Stimulated activated CD4-positive, alpha-beta T cell treated with anti-CD3 and anti-CD28 coated beads, Interleukin-4, amount 100 ng/mL, for 1 hour (primary cell): ENCODE measurements around the gene ARFGAP1.
A peak's percentile ranks its signal among the peaks of the same experiment; 100 is the strongest.

Experiments
- DNase-seq: peaks from one replicate; pipeline ENCODE4 v3.0.0-alpha.2; 2020

ARFGAP1 gene

DNA sequence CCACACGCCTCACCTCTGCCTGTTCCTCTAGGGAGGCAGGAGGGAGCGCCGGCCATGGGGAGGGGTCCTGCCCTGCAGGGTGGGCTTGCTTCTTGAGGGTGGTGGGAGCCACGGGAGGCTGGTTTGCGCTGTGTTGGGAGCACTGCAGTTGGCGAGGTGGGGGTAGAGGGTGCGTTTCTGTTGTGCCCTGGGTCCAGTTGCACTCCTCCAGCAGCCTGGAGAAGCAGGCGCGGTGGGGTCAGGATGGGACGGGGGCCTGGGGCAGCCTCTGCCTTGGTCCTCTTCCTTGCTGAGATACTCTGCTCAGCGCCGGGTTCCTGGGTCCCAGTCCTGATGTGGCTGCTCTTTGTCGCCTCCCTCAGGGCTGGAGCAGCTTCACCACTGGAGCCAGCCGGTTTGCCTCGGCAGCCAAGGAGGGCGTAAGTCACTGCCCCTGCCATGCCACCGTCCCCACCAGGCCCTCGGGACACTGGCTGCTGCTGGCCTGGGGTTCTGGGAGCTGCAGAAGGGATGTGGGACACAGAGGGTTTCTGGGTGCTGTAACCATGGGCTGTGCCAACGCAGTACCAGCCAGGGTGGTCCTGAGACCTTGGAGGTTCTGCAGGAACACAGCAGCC lies 8.4 kb downstream of the ARFGAP1 start:
- no peak for DNase-seq

DNA sequence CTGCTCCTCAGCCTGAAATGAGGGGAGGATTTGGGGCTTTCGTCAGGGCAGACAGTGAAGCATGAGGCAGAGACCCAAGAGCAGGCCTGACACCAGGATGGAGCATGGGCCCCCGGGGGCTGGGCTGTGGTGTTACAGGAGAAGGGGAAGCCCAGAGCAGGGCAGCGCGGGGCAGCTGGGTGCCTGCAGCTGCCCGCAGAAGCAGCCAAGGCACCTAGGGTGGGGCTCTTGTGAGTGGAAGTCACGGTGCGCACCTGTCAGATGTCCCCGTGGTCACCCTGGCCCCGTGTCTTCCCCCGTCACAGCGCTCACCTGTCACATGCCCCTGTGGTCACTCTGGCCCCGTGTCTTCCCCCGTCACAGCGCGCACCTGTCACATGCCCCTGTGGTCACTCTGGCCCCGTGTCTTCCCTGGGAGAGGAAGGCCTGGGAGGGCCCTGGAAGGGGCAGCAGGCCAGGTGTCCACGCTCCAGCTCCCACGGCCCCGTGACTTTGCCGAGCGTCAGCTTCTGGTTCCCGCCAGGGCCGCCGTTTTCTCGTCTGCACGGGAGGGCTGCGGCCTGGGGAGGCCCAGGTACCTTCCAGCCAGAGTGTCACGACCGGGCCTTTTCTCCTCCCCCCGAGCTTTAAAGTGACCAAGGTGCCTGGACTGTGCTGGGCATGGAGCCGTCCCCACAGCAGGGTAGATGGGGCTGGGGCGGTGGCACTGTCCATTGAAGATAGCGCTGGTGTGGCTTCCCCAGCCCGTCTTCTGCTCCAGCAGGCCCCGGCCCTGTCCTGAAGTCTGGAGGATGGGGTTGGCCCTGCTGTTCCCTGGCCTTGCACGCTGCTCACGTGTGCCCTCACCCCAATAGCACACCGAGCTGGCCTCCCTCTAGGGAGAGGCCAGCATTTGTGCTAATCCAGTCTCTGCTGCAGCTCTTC lies 9.4 kb downstream of the ARFGAP1 start:
- DNase-seq: no peak

DNA sequence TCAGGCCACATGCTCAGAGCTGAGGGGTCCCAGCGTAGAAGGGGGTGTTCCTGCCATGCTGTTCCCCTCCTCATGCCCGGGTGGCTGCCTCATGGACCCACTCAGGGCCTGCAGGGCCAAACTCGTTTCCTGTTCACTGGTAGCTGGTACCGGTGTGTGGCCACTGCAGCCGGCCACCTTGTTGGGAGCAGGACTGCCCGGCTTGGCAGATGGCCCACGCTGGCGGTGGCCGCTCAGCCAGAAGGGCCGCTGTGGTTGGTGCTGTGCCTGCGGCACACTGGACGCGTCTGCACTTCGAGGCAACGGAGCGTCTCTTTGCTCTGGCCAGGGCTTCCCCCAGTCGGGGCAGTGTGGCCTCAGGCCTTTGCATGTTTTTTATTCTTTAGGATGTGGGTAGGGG lies 10.3 kb downstream of the ARFGAP1 start:
- DNase-seq: no peak

DNA sequence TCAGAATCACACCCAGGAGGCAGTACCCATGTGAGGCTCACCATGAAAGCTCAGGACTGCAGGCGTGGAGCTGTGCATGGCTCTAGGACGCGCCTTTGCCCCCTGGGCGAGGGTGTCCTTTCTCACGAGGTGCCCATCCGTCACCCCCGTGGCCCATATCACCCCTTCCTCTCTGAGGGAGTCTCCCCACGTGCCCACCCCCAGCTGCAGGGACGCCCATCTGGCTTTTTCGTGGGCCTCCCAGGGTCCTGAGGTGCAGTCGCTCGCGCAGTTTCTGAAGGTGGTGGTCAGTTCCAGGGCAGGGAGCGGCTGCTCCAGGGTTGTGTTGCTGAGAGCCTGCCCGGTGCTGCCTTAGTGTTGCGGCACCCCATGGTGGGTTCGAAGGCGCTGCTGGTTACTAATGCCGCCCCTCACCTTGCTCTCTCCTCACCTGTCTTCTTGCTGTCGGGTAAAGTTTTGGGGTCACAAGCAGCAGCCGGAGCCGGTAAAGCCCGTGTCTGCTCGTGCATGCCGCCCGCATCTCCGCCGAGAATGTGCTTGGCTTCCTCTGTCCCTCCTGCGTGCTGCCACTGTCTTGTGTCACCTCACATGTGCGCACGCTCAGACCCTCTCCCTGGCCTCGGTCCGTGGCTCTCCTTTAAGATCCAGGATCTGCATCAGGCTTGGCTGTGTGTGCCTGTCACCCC lies 10.9 kb downstream of the ARFGAP1 start:
- DNase-seq: no peak

DNA sequence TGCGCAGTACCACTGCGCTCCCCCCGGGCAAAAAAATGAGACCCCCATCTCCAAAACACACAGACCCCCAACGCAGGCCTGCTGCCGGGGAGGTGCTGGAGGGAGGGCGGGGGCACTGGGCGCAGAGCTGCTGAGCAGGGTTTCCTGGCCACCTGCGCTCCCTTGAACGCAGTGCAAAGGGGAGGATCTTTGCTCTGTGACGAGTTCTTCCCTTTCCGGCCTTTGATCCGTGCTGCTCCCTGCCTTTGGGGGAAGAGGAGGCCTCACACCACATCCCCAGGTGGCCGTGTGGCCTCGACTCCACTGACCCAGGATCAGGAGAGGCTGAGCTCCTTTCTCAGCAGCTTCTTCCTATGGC lies 11.4 kb downstream of the ARFGAP1 start:
- no peak for DNase-seq

DNA sequence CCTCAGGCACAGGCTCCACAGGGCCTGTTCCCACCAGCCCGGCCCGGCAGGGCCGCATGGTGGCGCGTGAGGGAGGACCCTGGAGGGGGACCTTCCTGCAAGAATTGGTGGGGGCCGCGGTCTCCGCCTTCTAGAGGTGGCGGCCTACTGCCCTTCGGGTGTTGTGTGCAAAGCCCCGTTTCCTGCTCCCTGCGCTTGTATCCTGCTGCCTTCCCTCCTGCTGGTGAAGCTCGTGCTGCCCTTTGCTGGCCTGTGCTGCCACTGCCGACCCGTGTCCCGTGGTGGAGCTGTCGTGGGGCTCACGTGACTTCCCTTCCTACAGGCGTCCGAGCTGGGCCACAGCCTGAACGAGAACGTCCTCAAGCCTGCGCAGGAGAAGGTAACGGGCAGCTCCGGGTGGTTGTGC lies 11.9 kb downstream of the ARFGAP1 start:
- DNase-seq: no peak

DNA sequence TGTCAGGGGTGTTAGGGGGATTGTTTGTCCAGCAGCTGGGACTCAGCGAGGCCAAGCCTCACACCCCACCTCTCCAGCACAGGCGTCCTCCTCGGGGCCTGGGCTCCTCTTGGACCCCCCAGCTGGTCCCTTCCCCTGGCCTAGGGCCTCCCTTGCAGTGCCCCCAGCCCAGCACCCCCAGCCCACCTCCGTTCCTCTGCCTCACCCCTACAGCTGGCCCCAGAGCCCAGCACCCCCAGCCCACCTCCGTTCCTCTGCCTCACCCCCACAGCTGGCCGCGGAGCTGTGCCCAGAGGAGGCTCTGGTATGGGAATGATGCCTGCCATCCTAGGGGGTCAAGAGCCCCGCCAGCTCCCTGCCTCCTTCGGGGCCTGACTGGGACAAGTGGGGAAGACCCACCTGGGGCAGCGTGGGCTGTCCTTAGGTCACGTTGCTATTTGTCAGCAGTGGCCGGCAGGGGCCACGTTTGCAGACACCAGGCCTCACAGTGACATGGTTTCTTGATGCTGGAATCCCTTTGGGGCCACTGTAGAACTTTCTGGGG lies 12.4 kb downstream of the ARFGAP1 start:
- DNase-seq: no peak

DNA sequence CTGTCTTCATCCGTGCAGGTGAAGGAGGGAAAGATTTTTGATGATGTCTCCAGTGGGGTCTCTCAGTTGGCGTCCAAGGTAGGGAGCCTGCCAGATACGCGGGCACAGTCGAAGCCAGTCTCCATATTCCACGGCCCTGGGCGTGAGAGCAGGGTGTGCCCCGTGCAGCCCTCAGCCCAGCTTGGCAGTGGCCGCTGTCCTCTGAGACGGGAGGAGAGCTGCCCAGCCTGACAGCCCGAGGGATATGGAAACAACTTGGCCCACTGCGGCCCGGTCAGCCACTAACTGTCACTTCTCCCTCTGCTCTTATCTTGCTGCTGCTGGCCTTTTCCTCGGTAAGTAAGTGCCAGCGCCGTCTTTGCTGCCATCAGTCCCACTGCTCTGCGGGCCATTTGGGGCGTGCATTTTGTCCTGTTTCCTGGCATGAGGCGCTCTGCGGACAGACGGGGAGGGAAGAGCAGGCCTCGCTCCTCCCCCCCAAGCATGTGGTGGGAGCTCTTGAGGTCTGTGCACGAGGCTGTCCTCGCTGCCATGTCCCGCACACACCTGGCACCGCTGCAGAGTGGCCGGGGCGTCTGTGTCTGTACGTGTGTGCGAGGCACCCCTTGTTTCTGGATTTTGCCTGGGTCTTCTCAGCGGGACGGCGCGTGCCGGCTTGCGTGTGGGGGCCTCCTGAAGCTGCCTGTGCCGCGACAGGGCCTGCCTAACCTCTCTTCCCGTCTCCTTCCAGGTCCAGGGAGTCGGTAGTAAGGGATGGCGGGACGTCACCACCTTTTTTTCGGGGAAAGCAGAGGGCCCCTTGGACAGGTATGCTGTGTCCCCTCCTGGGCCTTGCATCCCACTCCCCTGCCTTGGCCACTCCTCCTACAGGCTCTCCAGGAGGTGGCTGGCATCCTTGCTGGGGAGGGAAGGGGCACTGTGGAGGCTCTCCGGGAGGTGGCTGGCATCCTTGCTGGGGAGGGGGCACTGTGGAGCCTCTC lies 13.3 kb downstream of the ARFGAP1 start:
- no peak for DNase-seq

DNA sequence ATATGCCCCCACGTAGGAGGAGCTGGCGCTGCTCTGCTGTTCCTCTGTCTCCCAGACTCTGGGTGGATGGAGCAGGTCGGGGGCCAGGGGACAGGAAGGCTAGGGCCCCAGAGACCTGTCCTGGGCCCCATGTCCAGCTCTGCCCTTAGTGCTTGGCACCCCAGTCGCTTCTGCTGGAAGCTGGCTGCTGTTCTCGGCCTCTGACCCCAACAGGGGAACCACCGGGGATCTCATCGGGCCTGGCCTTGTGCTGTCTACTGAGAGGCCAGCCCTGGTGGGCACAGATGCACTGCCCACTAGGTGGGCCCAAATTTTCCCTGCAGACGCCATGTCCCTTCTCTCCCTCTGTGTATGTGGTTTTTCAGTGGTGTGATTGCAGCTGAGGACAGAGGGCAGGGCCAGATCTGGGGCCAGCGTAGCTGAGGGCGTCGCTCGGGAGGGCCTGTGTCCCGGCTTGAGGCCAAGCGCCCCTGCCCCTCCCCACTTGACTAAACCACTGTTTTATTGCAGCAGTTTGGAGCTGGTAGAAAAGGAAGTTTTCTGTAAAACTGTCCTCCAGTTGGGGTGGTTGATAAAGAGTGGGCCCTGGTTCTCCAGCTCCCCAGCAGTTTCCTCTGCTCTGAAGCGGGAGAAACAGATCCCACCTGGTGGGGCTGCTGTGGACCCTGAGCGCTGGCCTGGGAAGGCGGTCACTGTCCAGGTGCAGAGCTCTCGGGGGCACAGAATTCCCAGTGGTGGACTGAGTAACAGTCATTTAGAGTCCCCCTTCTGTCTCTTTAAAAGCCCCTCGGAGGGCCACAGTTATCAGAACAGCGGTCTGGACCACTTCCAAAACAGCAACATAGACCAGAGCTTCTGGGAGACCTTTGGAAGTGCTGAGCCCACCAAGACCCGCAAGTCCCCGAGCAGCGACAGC lies 14.4 kb downstream of the ARFGAP1 start:
- DNase-seq: no peak

DNA sequence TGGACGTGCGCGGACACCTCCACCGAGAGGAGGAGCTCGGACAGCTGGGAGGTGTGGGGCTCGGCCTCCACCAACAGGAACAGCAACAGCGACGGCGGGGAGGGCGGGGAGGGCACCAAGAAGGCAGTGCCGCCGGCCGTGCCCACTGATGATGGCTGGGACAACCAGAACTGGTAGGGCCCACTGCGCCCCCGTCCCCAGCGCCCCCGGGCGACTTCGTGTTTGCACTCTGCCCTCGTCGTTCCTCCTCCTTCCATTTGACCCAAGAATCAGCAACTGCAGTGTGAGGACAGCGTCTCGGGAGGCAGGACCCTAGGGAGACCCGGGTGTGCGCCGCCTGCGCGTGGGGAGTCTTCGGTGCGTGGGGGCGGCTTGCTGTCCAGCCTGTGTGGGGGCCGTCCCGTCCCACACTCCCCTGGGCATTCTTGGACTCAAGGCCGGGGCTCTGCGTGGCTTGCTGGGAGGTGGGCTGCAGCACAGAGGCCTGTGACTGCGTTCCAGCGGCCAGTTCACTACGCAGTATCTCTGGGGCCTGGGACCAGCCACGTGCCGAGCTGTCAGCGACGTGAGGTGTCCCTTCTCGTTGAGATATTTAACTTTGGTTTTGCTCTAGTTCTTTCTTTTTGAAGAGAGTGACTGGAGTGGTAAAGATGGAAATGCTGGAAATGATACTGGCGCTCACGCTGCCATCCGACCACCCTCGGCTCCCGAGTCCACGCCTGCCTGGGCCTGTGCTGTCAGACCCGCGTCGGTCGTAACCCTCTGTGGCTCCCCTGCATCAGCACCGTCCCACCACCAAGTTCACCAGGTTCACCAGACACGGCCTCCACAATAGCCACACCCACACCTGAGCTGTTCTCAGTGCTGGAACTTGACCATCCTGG lies 15.3 kb downstream of the ARFGAP1 start:
- no peak for DNase-seq

DNA sequence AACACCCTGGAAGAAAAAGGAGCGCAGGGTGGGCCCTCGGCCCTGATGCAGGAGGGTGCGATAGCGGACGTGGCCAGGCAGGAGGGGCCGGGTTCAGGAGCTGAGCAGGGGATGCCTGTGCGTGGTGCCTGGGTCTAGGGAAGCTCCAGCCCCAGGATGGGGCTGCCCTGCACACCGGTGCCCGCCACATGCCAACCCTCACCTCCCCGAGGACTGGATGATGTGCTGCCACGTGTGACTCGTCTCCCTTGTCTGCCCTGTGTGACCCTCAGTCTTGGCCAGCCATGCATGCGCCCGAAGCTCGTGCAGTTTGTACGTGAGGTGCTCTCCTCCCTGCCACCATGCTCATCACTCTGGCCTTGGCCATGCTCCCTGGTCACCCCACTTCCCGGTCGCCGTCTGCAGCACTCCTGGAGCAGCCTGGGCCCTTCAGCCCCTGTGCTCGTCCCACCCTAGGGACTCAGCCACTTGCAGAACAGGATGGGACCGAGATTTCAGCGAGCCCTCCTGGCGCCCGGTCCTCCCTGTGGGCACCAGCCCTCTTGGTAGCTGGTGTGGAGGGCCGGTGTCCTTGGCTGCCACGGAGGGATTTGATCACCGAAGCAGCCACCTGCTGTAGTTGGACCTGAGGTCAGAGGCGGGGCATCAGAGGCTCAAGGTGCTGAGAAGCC lies 16.1 kb downstream of the ARFGAP1 start:
- DNase-seq: no peak

DNA sequence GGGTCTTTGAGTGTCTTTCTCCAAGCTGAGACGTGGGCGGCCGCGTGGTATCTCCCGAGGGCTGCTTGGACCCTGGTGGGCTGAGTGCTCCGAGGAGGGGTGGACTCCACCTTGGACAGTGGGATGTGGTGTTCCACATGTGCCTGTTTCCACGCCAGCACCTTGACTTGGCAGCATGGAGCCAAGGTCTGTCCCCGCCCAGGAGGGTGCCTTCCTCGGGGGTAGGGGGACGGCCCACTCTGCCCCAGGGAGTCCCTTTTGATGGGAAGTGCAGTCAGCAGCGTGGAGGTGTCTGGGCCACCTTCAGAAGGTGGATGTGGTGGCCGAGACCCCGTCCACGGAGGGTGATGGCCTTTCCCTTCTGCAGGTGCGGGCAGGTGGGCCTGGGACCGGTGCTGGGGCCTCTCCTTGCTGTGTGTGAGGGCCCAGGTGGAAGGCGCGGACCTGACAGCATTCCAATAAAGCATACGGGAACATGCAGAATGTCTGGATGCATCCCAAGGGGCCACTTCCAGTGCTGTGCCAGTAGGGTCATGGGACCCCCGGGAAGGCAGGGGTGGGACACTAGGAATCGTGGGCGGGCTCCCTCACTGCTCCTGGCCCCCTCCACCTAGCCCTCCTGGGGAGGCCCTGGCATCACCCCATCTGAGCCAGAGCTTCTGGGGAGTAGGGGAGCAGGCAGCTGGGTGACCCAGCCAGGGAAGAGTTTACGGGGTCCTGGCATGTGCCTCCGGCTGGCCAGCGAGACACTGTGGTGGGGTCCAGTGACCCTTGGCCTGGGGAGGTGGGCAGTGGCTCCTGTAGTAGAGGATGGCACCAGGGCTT lies 16.9 kb downstream of the ARFGAP1 start:
- no peak for DNase-seq

DNA sequence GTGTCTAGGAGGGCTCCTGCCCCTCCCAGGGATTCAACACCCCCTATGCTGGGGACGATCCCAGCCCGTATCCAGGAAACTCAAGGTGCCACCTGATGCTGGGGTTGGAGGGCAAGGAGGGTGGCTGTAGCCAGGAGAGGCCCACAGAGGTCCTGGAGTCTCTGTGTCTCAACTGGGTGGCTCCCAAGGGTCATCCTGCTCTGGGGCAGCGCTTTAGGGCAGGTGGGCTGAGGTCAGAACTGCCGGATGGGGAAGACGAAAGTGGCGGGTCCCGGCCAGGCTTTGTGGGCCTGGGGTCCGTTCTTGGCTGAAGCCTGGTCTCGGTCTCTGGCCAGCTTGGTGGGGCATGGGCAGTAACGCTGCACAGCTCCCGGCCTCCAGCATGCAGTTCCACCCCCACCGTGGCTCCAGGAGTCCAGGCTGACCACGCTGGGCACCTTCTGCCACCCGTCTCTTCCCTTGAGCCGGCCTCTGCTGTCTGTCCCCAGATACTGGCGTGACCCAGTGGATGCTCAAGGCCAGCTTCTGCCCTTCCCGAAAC lies 17.6 kb downstream of the ARFGAP1 start:
- no peak for DNase-seq

DNA sequence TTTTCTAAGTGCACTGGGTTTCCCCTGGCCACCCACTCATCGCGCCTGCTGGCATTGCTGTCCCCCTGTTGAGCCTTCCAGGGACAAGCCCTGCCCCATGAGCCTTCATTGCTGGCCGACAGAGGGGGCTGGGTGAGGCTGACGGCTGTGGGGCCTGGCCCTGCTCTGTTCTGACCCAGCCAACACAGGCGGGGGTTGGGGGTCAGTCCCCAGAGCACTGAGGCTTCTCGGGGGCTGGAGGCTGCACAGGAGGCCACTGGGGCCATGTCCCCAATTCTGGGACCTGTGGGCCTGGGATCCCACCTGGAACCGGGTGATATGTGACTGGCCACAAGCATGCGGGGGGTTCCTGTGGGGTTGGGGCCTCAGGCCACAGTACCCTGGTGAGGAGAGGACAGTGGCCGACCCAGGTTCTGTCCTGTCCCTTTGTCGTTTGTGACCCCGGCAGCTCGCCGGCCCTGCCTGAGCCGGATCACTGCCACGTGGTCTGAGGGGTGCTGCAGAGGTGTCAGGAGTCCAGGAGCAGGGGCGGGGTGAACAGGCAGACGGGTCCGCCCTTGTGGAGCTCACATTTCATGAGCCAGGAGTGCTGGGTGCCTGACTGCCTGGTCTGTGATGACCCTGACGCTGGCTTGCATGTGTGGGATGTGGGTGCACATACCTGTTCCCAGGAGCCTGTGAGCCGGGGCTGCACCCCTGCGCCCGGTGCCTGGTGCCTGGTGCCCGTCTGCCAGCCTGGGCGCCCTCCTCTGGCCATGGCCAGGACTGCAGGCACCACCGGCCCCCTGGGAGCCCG lies 18.3 kb downstream of the ARFGAP1 start:
- DNase-seq: peak; percentile 72

DNA sequence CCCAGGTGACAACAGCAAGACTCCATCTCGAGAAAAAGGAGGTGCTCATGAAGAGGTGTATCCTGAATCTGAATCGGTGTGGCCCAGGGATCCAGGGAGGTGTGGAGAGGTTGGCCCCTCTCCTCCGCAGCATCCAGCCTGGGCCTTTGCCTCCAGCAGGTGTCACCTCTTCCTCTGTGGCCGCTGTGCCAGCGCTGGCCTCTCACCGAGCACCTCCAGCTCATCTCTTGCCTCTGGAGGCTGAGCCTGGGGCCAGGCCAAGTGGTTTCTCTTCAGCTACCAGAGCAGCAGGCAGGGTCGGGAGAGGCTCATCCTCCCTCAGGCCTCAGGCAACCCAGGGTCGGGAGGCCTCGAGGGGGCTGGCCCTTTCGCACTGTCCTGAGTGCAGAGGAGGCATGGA lies 19.2 kb downstream of the ARFGAP1 start:
- no peak for DNase-seq

DNA sequence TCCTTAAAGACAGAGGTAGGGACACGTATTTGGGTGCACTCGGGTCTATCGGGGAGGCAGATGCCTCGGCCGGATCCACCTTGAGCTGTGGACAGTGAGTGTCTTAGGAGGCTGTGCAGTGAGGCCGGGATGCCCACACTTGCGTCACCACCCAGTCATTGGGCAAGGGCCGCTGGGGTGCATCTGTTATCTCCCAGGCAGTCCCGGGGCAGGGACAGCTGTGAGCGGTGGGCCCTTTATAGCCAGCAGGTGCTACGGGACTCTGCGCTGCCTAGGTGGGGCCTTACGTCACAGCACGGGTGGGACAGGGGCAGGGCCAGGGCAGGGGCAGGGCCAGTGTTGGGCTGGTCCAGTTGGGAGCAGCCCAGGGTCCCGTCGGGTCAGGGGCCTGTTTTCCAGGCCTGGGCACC lies 19.7 kb downstream of the ARFGAP1 start:
- no peak for DNase-seq

DNA sequence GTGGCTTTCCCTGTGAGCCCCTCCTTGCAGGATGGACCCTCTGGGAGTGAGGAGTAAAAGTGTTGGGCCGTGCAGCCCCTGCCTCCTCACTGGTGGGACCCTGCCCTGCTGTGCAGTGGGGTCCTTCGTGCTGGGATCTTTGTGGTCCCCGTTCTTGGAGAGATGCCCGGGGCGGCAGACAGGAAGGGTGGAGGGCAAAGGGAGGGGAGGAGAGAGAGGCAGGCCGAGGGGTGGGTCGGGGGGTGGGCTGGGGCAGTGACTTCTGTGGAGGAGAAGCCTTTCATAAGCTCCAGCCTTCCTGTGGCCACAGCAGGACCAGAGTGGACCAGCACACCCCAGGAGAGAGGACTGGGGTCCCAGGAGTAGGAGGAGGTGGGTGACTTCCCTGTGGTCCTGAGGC lies 20.3 kb downstream of the ARFGAP1 start, which contains the start of gene COL20A1:
COL20A1 (plus strand) TSS at position 283 of the 400 bp plus-strand sequence. CDS start 1,922 bp downstream, outside the sequence.
- DNase-seq: no peak
